Fibroblast of villous mesenchyme (primary cell): ENCODE results near the gene POGLUT2. TPM values are rescaled to one million over a fixed set of nuclear protein-coding genes. Genes with fewer than 3 reads are reported as not detected.

ENCODE experiments used
- DNase-seq: peaks from one replicate; pipeline ENCODE4 v3.0.0-alpha.2; 2010; ENCODE audit warnings: low read depth
- H3K4me3 ChIP-seq: 2 replicates; pipeline ENCODE4 v1.5.1; 2011; ENCODE audit warnings: low read depth, mild to moderate bottlenecking, low read length
- total RNA-seq: library from RNA; depleted of rRNA; stranded (reverse); fragments of >200 nt; gene quantifications from 2 replicates; pipeline ENCODE4 v1.2.3, GENCODE V29; 2012
- TF ChIP-seq, protein P1 (sequence below): IDR thresholded peaks from 2 replicates; pipeline ENCODE4 v1.5.1; 2012; ENCODE audit warnings: low read depth, mild to moderate bottlenecking, low read length; ENCODE audit not compliant: insufficient read depth

The POGLUT2 gene
- total RNA-seq, 1 donor: 30.2 TPM

GRCh38 chr13:102751886-102752285 is 46.9 kb downstream of the POGLUT2 start:
- no peak overlapping the region for H3K4me3 ChIP-seq
- TF ChIP-seq, protein P1, sequence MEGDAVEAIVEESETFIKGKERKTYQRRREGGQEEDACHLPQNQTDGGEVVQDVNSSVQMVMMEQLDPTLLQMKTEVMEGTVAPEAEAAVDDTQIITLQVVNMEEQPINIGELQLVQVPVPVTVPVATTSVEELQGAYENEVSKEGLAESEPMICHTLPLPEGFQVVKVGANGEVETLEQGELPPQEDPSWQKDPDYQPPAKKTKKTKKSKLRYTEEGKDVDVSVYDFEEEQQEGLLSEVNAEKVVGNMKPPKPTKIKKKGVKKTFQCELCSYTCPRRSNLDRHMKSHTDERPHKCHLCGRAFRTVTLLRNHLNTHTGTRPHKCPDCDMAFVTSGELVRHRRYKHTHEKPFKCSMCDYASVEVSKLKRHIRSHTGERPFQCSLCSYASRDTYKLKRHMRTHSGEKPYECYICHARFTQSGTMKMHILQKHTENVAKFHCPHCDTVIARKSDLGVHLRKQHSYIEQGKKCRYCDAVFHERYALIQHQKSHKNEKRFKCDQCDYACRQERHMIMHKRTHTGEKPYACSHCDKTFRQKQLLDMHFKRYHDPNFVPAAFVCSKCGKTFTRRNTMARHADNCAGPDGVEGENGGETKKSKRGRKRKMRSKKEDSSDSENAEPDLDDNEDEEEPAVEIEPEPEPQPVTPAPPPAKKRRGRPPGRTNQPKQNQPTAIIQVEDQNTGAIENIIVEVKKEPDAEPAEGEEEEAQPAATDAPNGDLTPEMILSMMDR: no peak
- no peak for DNase-seq

DNA sequence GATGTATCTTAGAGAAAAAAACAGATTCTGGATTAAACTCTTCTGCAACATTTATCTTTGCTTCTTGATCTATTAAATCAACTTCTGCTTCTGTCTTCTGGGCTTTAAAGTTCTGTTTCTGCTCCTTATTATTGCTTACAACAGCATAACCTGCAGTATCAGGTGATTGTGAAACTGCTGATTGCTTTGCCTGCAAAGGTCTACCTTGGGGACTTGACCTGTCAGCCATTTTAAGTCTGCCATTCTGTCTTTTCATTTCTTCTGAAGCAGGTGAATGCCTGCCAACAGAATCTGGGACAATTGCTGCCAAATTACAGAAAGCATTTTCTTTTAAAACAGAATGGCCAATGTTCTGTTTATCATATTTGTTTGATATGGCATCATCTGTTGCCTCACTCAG is 56.3 kb downstream of the POGLUT2 start:
- TF ChIP-seq, protein P1: no peak
- DNase-seq: no peak
- no peak overlapping the region for H3K4me3 ChIP-seq

- DNase-seq: peak; percentile 67
- TF ChIP-seq, protein P1: no peak
- no peak overlapping the region for H3K4me3 ChIP-seq
These were observed 56.7 kb downstream of the POGLUT2 start for GRCh38 chr13:102742101-102742500.

Other genes with a start within 250 kb of the POGLUT2 start
- 43.8 and 60.0 TPM in 2 replicates for gene TPP2, start 202.0 kb downstream of the POGLUT2 start, total RNA-seq
- not detected in 2 replicates for gene METTL21C, start 103.9 kb downstream of the POGLUT2 start, total RNA-seq
- gene TEX30, start 25.2 kb downstream of the POGLUT2 start, total RNA-seq: 14.2 and 27.6 TPM in 2 replicates
- gene BIVM, start 143 bp upstream of the POGLUT2 start, total RNA-seq: 31.2 and 62.2 TPM in 2 replicates
- 67.3 and 94.1 TPM in 2 replicates for gene ERCC5, start 47.1 kb upstream of the POGLUT2 start, total RNA-seq